OCI-LY3 (cell line): ENCODE data around the gene WFIKKN2.

Experiments
- CTCF ChIP-seq: fragments of 200-600, 300-600 bp; sonication (generic); IDR thresholded peaks from 2 replicates; pipeline ENCODE4 v1.5.1; 2014; ENCODE audit warnings: antibody characterized with exemption, low read length, low read depth
- EZH2phosphoT487 ChIP-seq: fragments of 200-600 bp; shearing (Covaris generic); IDR thresholded peaks from 2 replicates; pipeline ENCODE4 v1.6.1; 2018; ENCODE audit warnings: antibody characterized with exemption, mixed run types, low read depth

GRCh38 chr17:50865060-50865867, 29.9 kb downstream of the WFIKKN2 start:
- TF ChIP-seq CTCF = no peak
- no peak for TF ChIP-seq EZH2phosphoT487
